HEK293 (cell line): Measurements from ENCODE around the gene ISOC1.

Experiments used
- CTCF ChIA-PET: fragments of 350-600 bp; formaldehyde crosslinking; extraction: SDS; loops from one replicate; lab custom pipeline; 2021; ENCODE audit warnings: antibody characterized with exemption; lab: Yijun Ruan, JAX
- POLR2A ChIA-PET: fragments of 300-600 bp; formaldehyde crosslinking; extraction: SDS; loops from one replicate; lab custom pipeline; 2020; ENCODE audit warnings: antibody characterized with exemption, inconsistent platforms; lab: Yijun Ruan, JAX
- H3K27ac ChIP-seq: fragments of 200-500 bp; sonication (Bioruptor generic); 2 replicates; pipeline ENCODE4 v1.5.1; 2014; ENCODE audit warnings: low read depth, low read length, control low read depth, inconsistent platforms; ENCODE audit errors: extremely low read depth
- H3K36me3 ChIP-seq, 2 experiments: fragments of 200-500 bp in 1 of 2; sonication (Bioruptor generic) in 1 of 2; 1 replicate in 1 of 2; 2 replicates in 1 of 2; pipeline ENCODE4 v1.5.1; 2014 to 2017; ENCODE audit warnings: inconsistent platforms in 2 of 2, low read length in 2 of 2; ENCODE audit not compliant: control insufficient read depth in 2 of 2, insufficient read depth in 1 of 2
- H3K4me1 ChIP-seq: fragments of 200-500 bp; sonication (Bioruptor generic); 2 replicates; pipeline ENCODE4 v1.5.1; 2014; ENCODE audit warnings: mild to moderate bottlenecking, low read length, inconsistent platforms; ENCODE audit not compliant: control insufficient read depth, insufficient read depth
- H3K4me3 ChIP-seq: 2 replicates; pipeline ENCODE4 v1.5.1; 2011; ENCODE audit warnings: low read depth, mild to moderate bottlenecking, control low read depth, low read length, moderate library complexity
- H3K9me3 ChIP-seq: fragments of 200-500 bp; sonication (Bioruptor generic); 2 replicates; pipeline ENCODE4 v1.5.1; 2014; ENCODE audit warnings: low read depth, low read length, inconsistent platforms; ENCODE audit not compliant: control insufficient read depth, insufficient read depth
- EGR2 ChIP-seq: fragments of 450-650 bp; formaldehyde crosslinking; IDR thresholded peaks from 2 replicates; pipeline ENCODE4 v1.5.1; 2016; ENCODE audit warnings: low read depth, missing biosample characterization, missing genetic modification characterization
- GLI4 ChIP-seq: fragments of 450-650 bp; formaldehyde crosslinking; IDR thresholded peaks from 2 replicates; pipeline ENCODE4 v1.5.1; 2016; ENCODE audit warnings: missing biosample characterization, missing genetic modification characterization
- GLIS1 ChIP-seq: fragments of 450-650 bp; formaldehyde crosslinking; IDR thresholded peaks from 2 replicates; pipeline ENCODE4 v1.5.1; 2016; ENCODE audit warnings: missing biosample characterization, missing genetic modification characterization
- KLF7 ChIP-seq: fragments of 450-650 bp; formaldehyde crosslinking; IDR thresholded peaks from 2 replicates; pipeline ENCODE4 v1.5.1; 2016; ENCODE audit warnings: missing biosample characterization, missing genetic modification characterization, borderline replicate concordance
- OVOL3 ChIP-seq: fragments of 450-650 bp; formaldehyde crosslinking; IDR thresholded peaks from 2 replicates; pipeline ENCODE4 v1.5.1; 2016; ENCODE audit warnings: missing biosample characterization, missing genetic modification characterization
- SCRT1 ChIP-seq: fragments of 450-650 bp; formaldehyde crosslinking; IDR thresholded peaks from 2 replicates; pipeline ENCODE4 v1.5.1; 2016; ENCODE audit warnings: missing biosample characterization, missing genetic modification characterization, borderline replicate concordance
- SCRT2 ChIP-seq: fragments of 450-650 bp; formaldehyde crosslinking; IDR thresholded peaks from 2 replicates; pipeline ENCODE4 v1.5.1; 2016; ENCODE audit warnings: missing biosample characterization, missing genetic modification characterization
- ZBTB20 ChIP-seq: fragments of 450-650 bp; formaldehyde crosslinking; IDR thresholded peaks from 2 replicates; pipeline ENCODE4 v1.5.1; 2016; ENCODE audit warnings: missing biosample characterization, missing genetic modification characterization
- ZBTB48 ChIP-seq: fragments of 450-650 bp; formaldehyde crosslinking; IDR thresholded peaks from 2 replicates; pipeline ENCODE4 v1.5.1; 2016; ENCODE audit warnings: missing biosample characterization, missing genetic modification characterization
- ZEB2 ChIP-seq: fragments of 450-650 bp; formaldehyde crosslinking; IDR thresholded peaks from 2 replicates; pipeline ENCODE4 v1.5.1; 2016; ENCODE audit warnings: missing biosample characterization, missing genetic modification characterization
- ZFP69B ChIP-seq: fragments of 450-650 bp; formaldehyde crosslinking; IDR thresholded peaks from 2 replicates; pipeline ENCODE4 v1.5.1; 2016; ENCODE audit warnings: missing biosample characterization, missing genetic modification characterization
- ZNF146 ChIP-seq: fragments of 450-650 bp; formaldehyde crosslinking; IDR thresholded peaks from 2 replicates; pipeline ENCODE4 v1.5.1; 2016; ENCODE audit warnings: missing biosample characterization, missing genetic modification characterization
- ZNF155 ChIP-seq: fragments of 450-650 bp; formaldehyde crosslinking; IDR thresholded peaks from 2 replicates; pipeline ENCODE4 v1.5.1; 2016; ENCODE audit warnings: missing biosample characterization, missing genetic modification characterization
- ZNF157 ChIP-seq: fragments of 450-650 bp; formaldehyde crosslinking; IDR thresholded peaks from 2 replicates; pipeline ENCODE4 v1.5.1; 2016; ENCODE audit warnings: missing biosample characterization, missing genetic modification characterization
- ZNF175 ChIP-seq: fragments of 450-650 bp; formaldehyde crosslinking; IDR thresholded peaks from 2 replicates; pipeline ENCODE4 v1.5.1; 2016; ENCODE audit warnings: missing biosample characterization, missing genetic modification characterization
- ZNF184 ChIP-seq: fragments of 450-650 bp; IDR thresholded peaks from 2 replicates; pipeline ENCODE4 v1.5.1; 2018; ENCODE audit warnings: missing biosample characterization, mild to moderate bottlenecking, missing genetic modification characterization
- ZNF19 ChIP-seq: fragments of 450-650 bp; formaldehyde crosslinking; IDR thresholded peaks from 2 replicates; pipeline ENCODE4; 2016; ENCODE audit warnings: missing biosample characterization, missing genetic modification characterization, low read depth
- ZNF248 ChIP-seq: fragments of 450-650 bp; formaldehyde crosslinking; IDR thresholded peaks from 2 replicates; pipeline ENCODE4 v1.5.1; 2017; ENCODE audit warnings: missing biosample characterization, missing genetic modification characterization
- ZNF302 ChIP-seq: fragments of 450-650 bp; formaldehyde crosslinking; IDR thresholded peaks from 2 replicates; pipeline ENCODE4 v1.5.1; 2016; ENCODE audit warnings: missing biosample characterization, missing genetic modification characterization, low read depth
- ZNF354C ChIP-seq: fragments of 450-650 bp; formaldehyde crosslinking; IDR thresholded peaks from 2 replicates; pipeline ENCODE4 v1.5.1; 2016; ENCODE audit warnings: missing biosample characterization, missing genetic modification characterization, low read depth, borderline replicate concordance
- ZNF391 ChIP-seq: fragments of 450-650 bp; formaldehyde crosslinking; IDR thresholded peaks from 2 replicates; pipeline ENCODE4 v1.5.1; 2016; ENCODE audit warnings: low read depth, missing biosample characterization, missing genetic modification characterization, borderline replicate concordance
- ZNF514 ChIP-seq: fragments of 450-650 bp; formaldehyde crosslinking; IDR thresholded peaks from 2 replicates; pipeline ENCODE4 v1.5.1; 2016; ENCODE audit warnings: missing biosample characterization, missing genetic modification characterization
- ZNF610 ChIP-seq: fragments of 450-650 bp; formaldehyde crosslinking; IDR thresholded peaks from 2 replicates; pipeline ENCODE4 v1.5.1; 2016; ENCODE audit warnings: missing biosample characterization, missing genetic modification characterization, borderline replicate concordance
- ZNF621 ChIP-seq: fragments of 450-650 bp; formaldehyde crosslinking; IDR thresholded peaks from 2 replicates; pipeline ENCODE4 v1.5.1; 2017; ENCODE audit warnings: missing biosample characterization, missing genetic modification characterization
- ZNF629 ChIP-seq: fragments of 450-650 bp; formaldehyde crosslinking; IDR thresholded peaks from 2 replicates; pipeline ENCODE4 v1.5.1; 2017; ENCODE audit warnings: missing biosample characterization, missing genetic modification characterization
- ZNF654 ChIP-seq: fragments of 450-650 bp; formaldehyde crosslinking; IDR thresholded peaks from 2 replicates; pipeline ENCODE4 v1.5.1; 2016; ENCODE audit warnings: low read depth, missing biosample characterization, missing genetic modification characterization
- TF ChIP-seq, protein P1 (sequence below): fragments of 450-650 bp; formaldehyde crosslinking; IDR thresholded peaks from 2 replicates; pipeline ENCODE4 v1.5.1; 2016; ENCODE audit warnings: missing biosample characterization, missing genetic modification characterization
- TF ChIP-seq, protein P2 (sequence below): fragments of 450-650 bp; IDR thresholded peaks from 2 replicates; pipeline ENCODE4 v1.5.1; 2018; ENCODE audit warnings: missing biosample characterization, missing genetic modification characterization
- TF ChIP-seq, protein P3 (sequence below): fragments of 450-650 bp; formaldehyde crosslinking; IDR thresholded peaks from 2 replicates; pipeline ENCODE4 v1.5.1; 2016; ENCODE audit warnings: missing biosample characterization, missing genetic modification characterization

The ISOC1 gene

DNA sequence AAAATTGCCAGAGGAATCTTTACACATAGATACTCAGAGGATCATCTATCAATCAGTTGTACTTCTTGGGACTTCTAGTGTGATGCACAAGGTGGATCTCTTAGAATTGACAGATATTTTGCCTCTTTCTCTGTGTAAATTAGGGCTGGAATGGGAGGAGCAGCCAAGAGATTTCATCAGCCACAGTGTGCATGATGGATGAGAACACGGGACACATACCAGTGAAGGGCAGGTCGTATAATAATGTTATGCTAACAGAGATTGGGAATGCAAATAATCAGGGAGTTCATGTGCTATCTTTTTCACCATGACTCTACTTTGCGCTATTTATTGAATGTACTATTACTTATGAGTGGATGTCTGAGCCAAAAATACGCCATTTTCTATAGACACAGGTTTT, 43.3 kb upstream of the ISOC1 start:
- POLR2A ChIA-PET, result no interaction called here
- no peak for TF ChIP-seq EGR2 (tag by site-specific recombination)
- TF ChIP-seq KLF7, result no peak
- TF ChIP-seq ZNF248 (tag by site-specific recombination), result no peak
- no peak for TF ChIP-seq SCRT2 (tag by site-specific recombination)
- TF ChIP-seq, protein P1, sequence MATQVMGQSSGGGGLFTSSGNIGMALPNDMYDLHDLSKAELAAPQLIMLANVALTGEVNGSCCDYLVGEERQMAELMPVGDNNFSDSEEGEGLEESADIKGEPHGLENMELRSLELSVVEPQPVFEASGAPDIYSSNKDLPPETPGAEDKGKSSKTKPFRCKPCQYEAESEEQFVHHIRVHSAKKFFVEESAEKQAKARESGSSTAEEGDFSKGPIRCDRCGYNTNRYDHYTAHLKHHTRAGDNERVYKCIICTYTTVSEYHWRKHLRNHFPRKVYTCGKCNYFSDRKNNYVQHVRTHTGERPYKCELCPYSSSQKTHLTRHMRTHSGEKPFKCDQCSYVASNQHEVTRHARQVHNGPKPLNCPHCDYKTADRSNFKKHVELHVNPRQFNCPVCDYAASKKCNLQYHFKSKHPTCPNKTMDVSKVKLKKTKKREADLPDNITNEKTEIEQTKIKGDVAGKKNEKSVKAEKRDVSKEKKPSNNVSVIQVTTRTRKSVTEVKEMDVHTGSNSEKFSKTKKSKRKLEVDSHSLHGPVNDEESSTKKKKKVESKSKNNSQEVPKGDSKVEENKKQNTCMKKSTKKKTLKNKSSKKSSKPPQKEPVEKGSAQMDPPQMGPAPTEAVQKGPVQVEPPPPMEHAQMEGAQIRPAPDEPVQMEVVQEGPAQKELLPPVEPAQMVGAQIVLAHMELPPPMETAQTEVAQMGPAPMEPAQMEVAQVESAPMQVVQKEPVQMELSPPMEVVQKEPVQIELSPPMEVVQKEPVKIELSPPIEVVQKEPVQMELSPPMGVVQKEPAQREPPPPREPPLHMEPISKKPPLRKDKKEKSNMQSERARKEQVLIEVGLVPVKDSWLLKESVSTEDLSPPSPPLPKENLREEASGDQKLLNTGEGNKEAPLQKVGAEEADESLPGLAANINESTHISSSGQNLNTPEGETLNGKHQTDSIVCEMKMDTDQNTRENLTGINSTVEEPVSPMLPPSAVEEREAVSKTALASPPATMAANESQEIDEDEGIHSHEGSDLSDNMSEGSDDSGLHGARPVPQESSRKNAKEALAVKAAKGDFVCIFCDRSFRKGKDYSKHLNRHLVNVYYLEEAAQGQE (tag by site-specific recombination), result no peak
- no peak for TF ChIP-seq ZNF629 (tag by site-specific recombination)
- TF ChIP-seq ZNF146, result no peak
- no peak for TF ChIP-seq OVOL3 (tag by site-specific recombination)
- TF ChIP-seq ZNF514 (tag by site-specific recombination), result no peak
- no peak for TF ChIP-seq ZNF175 (tag by site-specific recombination)
- TF ChIP-seq ZNF610 (tag by site-specific recombination), result no peak
- TF ChIP-seq ZEB2 (tag by site-specific recombination), result no peak
- TF ChIP-seq ZBTB20 (tag by site-specific recombination), result no peak
- TF ChIP-seq ZNF157 (tag by site-specific recombination), result no peak
- no peak for TF ChIP-seq ZNF354C (tag by site-specific recombination)
- no peak for TF ChIP-seq ZNF654
- no peak for TF ChIP-seq GLI4 (tag by site-specific recombination)
- TF ChIP-seq, protein P2, sequence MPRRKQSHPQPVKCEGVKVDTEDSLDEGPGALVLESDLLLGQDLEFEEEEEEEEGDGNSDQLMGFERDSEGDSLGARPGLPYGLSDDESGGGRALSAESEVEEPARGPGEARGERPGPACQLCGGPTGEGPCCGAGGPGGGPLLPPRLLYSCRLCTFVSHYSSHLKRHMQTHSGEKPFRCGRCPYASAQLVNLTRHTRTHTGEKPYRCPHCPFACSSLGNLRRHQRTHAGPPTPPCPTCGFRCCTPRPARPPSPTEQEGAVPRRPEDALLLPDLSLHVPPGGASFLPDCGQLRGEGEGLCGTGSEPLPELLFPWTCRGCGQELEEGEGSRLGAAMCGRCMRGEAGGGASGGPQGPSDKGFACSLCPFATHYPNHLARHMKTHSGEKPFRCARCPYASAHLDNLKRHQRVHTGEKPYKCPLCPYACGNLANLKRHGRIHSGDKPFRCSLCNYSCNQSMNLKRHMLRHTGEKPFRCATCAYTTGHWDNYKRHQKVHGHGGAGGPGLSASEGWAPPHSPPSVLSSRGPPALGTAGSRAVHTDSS (tag by site-specific recombination), result no peak
- TF ChIP-seq, all 188 proteins: peak for 0
- no peak overlapping the region for H3K27ac ChIP-seq
- no peaks in the 10 kb centered on the region for H3K9me3 ChIP-seq
- CTCF ChIA-PET, result no interaction called here
- H3K4me1 ChIP-seq, result no peaks in the 10 kb centered on the region
- no peak overlapping the region for H3K4me3 ChIP-seq
- no peaks in the 10 kb centered on the region for H3K36me3 ChIP-seq

DNA sequence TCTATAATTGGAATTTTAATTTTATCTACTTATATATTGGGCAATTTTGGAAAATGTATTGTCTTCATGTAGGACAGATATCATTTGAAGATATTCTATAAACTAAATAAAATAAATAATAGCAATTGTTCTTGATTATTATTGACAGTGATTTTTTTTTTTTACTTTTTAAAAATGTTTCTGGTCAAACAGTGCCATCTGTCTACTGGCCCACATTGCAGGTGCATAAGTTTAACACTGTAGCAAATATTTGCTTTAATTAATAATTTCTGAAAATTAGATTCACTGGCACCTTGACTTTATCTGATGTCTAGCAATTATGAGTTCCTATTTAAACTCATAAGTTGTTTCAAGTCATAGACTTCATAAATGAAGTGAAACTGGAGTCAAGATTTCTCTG, 41.1 kb upstream of the ISOC1 start:
- H3K27ac ChIP-seq, result no peak overlapping the region
- ChIA-PET CTCF (interaction anchor here (0.7 to 1.1 kb wide), 5 partner anchors 15 to 165 kb away, joined by 3 to 7 read pairs (median 5); no protein-coding TSS in a partner anchor), POLR2A (no interaction called here)
- no peak overlapping the region for H3K4me3 ChIP-seq
- no peaks in the 10 kb centered on the region for H3K36me3 ChIP-seq
- H3K4me1 ChIP-seq, result no peaks in the 10 kb centered on the region
- no peaks in the 10 kb centered on the region for H3K9me3 ChIP-seq
- TF ChIP-seq ZBTB48 (no peak), ZNF184 (no peak), SCRT2 (tag by site-specific recombination) (no peak), ZNF155 (no peak), SCRT1 (tag by site-specific recombination) (no peak), GLIS1 (tag by site-specific recombination) (no peak), ZFP69B (tag by site-specific recombination) (no peak), ZNF391 (tag by site-specific recombination) (no peak), ZNF302 (no peak), ZNF19 (tag by site-specific recombination) (no peak), ZNF621 (tag by site-specific recombination) (no peak)
- TF ChIP-seq, protein P1 (tag by site-specific recombination), result no peak
- TF ChIP-seq, protein P3, sequence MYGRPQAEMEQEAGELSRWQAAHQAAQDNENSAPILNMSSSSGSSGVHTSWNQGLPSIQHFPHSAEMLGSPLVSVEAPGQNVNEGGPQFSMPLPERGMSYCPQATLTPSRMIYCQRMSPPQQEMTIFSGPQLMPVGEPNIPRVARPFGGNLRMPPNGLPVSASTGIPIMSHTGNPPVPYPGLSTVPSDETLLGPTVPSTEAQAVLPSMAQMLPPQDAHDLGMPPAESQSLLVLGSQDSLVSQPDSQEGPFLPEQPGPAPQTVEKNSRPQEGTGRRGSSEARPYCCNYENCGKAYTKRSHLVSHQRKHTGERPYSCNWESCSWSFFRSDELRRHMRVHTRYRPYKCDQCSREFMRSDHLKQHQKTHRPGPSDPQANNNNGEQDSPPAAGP (tag by site-specific recombination), result no peak
